Endothelial cell of umbilical vein (primary cell): ENCODE data around the gene KIZ. TPM values are rescaled to one million over a fixed set of nuclear protein-coding genes. Genes with fewer than 3 reads are reported as not detected.

Source experiments
- BruUV-seq: library from RNA; stranded (reverse); fragments of 400-500 nt; replicated peaks from 2 replicates; lab custom pipeline; 2021; lab: Mats Ljungman, UMichigan
- CTCF ChIA-PET: fragments of 300-600, 350-600 bp; sonication (Branson Sonifier 250); formaldehyde crosslinking; loops from one replicate; lab custom pipeline; 2021; ENCODE audit warnings: antibody characterized with exemption, inconsistent platforms; lab: Charles Lee
- POLR2A ChIA-PET: fragments of 300-600, 350-600 bp; sonication (Branson Sonifier 250); formaldehyde crosslinking; loops from one replicate; lab custom pipeline; 2021; ENCODE audit warnings: antibody characterized with exemption, inconsistent platforms; lab: Charles Lee
- DNase-seq: peaks from one replicate; pipeline ENCODE4 v3.0.0-alpha.2; 2011; ENCODE audit warnings: low read depth, low spot score
- FAIRE-seq: peaks from 2 replicates; lab custom pipeline; 2011; peaks lifted over from hg19 to GRCh38; lab: Jason Lieb, UNC
- H2AFZ ChIP-seq: 2 replicates; pipeline ENCODE4 v1.6.0; 2012; ENCODE audit warnings: low read depth, low read length, control low read depth, inconsistent platforms
- H3K27ac ChIP-seq: 2 replicates; pipeline ENCODE4 v1.5.1; 2011; ENCODE audit warnings: low read depth, mild to moderate bottlenecking, control low read depth, low read length, moderate library complexity; ENCODE audit not compliant: insufficient read depth
- H3K27me3 ChIP-seq, 2 experiments: 2 replicates each; pipeline versions ENCODE4 v1.6.0 to v1.6.1; 2011; ENCODE audit warnings: low read length in 2 of 2, mixed read lengths in 1 of 2; ENCODE audit not compliant: control insufficient read depth in 2 of 2, insufficient read depth in 2 of 2
- H3K36me3 ChIP-seq, 2 experiments: 2 replicates in 1 of 2; 3 replicates in 1 of 2; pipeline ENCODE4 v1.5.1; 2011; ENCODE audit warnings: low read length in 2 of 2, mild to moderate bottlenecking in 1 of 2, moderate library complexity in 1 of 2; ENCODE audit not compliant: control insufficient read depth in 2 of 2, insufficient read depth in 2 of 2; ENCODE audit errors: extremely low read depth in 1 of 2
- H3K4me1 ChIP-seq: 3 replicates; pipeline ENCODE4 v1.5.1; 2011; ENCODE audit warnings: mild to moderate bottlenecking, low read length; ENCODE audit not compliant: control insufficient read depth, insufficient read depth; ENCODE audit errors: extremely low read depth
- H3K4me2 ChIP-seq: 2 replicates; pipeline ENCODE4 v1.6.1; 2011; ENCODE audit warnings: low read length, control low read depth, mixed read lengths; ENCODE audit not compliant: insufficient read depth
- H3K4me3 ChIP-seq, 3 experiments: fragments of 200-600 bp in 1 of 3; sonication (generic), shearing (Covaris generic) in 1 of 3; replicated peaks in 1 of 3; 2 replicates each; pipeline ENCODE4 v1.5.1; 2011 to 2016; ENCODE audit warnings: control low read depth in 3 of 3, low read length in 3 of 3, mild to moderate bottlenecking in 2 of 3, inconsistent platforms in 1 of 3, low read depth in 1 of 3, moderate library complexity in 1 of 3; ENCODE audit not compliant: insufficient read depth in 1 of 3
- H3K79me2 ChIP-seq: 2 replicates; pipeline ENCODE4 v1.6.0; 2012; ENCODE audit warnings: low read length, inconsistent platforms; ENCODE audit not compliant: control insufficient read depth, insufficient read depth
- H3K9ac ChIP-seq: replicated peaks from 2 replicates; pipeline ENCODE3; 2011; ENCODE audit warnings: low read length, control low read depth; ENCODE audit not compliant: insufficient read depth; ENCODE audit errors: extremely low read depth
- H3K9me1 ChIP-seq: replicated peaks from 3 replicates; pipeline ENCODE4 v1.6.0; 2011; ENCODE audit warnings: mild to moderate bottlenecking, low read length; ENCODE audit not compliant: control insufficient read depth, insufficient read depth; ENCODE audit errors: extremely low read depth
- H3K9me3 ChIP-seq: replicated peaks from 2 replicates; pipeline ENCODE4 v1.5.1; 2012; ENCODE audit warnings: low read length, inconsistent platforms; ENCODE audit not compliant: control insufficient read depth, insufficient read depth
- H4K20me1 ChIP-seq: replicated peaks from 2 replicates; pipeline ENCODE3; 2011; ENCODE audit warnings: mild to moderate bottlenecking, low read length; ENCODE audit not compliant: control insufficient read depth, insufficient read depth; ENCODE audit errors: extremely low read depth
- EZH2 ChIP-seq: IDR thresholded peaks from 2 replicates; pipeline ENCODE4 v1.6.1; 2012; ENCODE audit warnings: borderline replicate concordance, low read depth, mild to moderate bottlenecking, moderate library complexity, low read length, inconsistent platforms; ENCODE audit not compliant: severe bottlenecking
- dilution Hi-C: fragments of 300-500 bp; cut with MboI; formaldehyde crosslinking; loops from one replicate; pipeline ENCODE4 v1.15.0; 2019; ENCODE audit warnings: low sequenced_read_pairs; ENCODE audit not compliant: extremely low pct_ligation_motif_present
- intact Hi-C: fragments of 100-400 bp; cut with micrococcal nuclease; formaldehyde crosslinking; loops from one replicate; pipeline ENCODE4 v1.10.0; 2022
- polyA plus RNA-seq, 4 experiments: library from polyadenylated mRNA; depleted of rRNA in 3 of 4; stranded (reverse) in 3 of 4; unstranded in 1 of 4; fragments of >200 nt; gene quantifications; 2 replicates each; pipeline versions ENCODE4 v1.2.1 to v1.2.3, GENCODE V29; 2011 to 2012; ENCODE audit warnings: missing spikeins in 1 of 4
- total RNA-seq: library from RNA; stranded (reverse); gene quantifications from 2 replicates; pipeline ENCODE4 v1.2.3, GENCODE V29; 2021
- TF ChIP-seq, protein P1 (sequence below): IDR thresholded peaks from 2 replicates; pipeline ENCODE4 v1.6.1; 2011; ENCODE audit not compliant: insufficient read depth, insufficient read length
- TF ChIP-seq, protein P2 (sequence below), 2 donors: IDR thresholded peaks; 1 replicate in 1 of 2; 2 replicates in 1 of 2; pipeline ENCODE4 v1.5.1; 2011; ENCODE audit warnings: low read length in 2 of 2, mild to moderate bottlenecking in 2 of 2, moderate library complexity in 2 of 2, control low read depth in 1 of 2, inconsistent platforms in 1 of 2, low read depth in 1 of 2; ENCODE audit not compliant: insufficient read depth in 1 of 2; ENCODE audit errors: extremely low read depth in 1 of 2

The KIZ gene
- total and polyA plus RNA-seq, 2 donors (not counting 3 experiments of a cell fraction or from before 2014, with no cell fraction given), result 3.9 to 7.3 TPM

DNA sequence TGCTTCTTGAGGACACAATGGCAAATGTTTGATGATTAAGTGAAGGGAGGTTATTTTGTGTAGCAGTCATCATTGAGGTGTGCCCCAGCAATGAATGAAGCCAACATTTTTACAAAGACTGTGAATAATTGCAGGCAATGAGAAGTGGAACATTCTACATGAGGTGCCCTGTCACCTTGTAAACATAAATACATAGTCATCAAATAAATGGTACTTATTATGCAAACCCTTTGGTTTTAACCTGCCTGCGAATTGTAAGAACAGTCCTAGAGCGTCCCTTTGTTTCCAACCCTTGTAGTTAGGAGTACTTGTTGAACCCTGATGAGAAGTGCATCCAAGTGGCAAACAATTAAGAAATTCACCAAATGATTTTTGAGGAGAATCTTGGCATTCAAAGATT lies 7.1 kb upstream of the KIZ start:
- Histone ChIP-seq H3K9me1 (no peaks in the 10 kb centered on the region), H3K9ac (no peak overlapping the region), H3K4me3 (no peak overlapping the region), H4K20me1 (no peaks in the 10 kb centered on the region), H2AFZ (no peak overlapping the region), H3K79me2 (no peaks in the 10 kb centered on the region), H3K27ac (no peak overlapping the region), H3K27me3 (peaks cover 3 to 6% of the 10 kb centered on the region in 2 experiments), H3K4me1 (no peaks in the 10 kb centered on the region), H3K4me2 (no peak overlapping the region), H3K9me3 (no peaks in the 10 kb centered on the region), H3K36me3 (no peaks in the 10 kb centered on the region)
- BruUV-seq, result no TSS peak
- POLR2A ChIA-PET, result no interaction called here
- intact Hi-C loops (no loop called here), dilution Hi-C loops (no loop called here)
- no peak for FAIRE-seq
- TF ChIP-seq, protein P1, sequence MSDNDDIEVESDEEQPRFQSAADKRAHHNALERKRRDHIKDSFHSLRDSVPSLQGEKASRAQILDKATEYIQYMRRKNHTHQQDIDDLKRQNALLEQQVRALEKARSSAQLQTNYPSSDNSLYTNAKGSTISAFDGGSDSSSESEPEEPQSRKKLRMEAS, result no peak
- TF ChIP-seq, protein P2, sequence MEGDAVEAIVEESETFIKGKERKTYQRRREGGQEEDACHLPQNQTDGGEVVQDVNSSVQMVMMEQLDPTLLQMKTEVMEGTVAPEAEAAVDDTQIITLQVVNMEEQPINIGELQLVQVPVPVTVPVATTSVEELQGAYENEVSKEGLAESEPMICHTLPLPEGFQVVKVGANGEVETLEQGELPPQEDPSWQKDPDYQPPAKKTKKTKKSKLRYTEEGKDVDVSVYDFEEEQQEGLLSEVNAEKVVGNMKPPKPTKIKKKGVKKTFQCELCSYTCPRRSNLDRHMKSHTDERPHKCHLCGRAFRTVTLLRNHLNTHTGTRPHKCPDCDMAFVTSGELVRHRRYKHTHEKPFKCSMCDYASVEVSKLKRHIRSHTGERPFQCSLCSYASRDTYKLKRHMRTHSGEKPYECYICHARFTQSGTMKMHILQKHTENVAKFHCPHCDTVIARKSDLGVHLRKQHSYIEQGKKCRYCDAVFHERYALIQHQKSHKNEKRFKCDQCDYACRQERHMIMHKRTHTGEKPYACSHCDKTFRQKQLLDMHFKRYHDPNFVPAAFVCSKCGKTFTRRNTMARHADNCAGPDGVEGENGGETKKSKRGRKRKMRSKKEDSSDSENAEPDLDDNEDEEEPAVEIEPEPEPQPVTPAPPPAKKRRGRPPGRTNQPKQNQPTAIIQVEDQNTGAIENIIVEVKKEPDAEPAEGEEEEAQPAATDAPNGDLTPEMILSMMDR (IDR thresholded peaks at IDR 0.05; ENCODE audit: extremely low read depth in 1 of 2, insufficient read depth in 1 of 2, low read depth in 1 of 2, low read length in 2 of 2), result no peak
- no peak for TF ChIP-seq EZH2
- no peak for DNase-seq
- CTCF ChIA-PET, result interaction anchor here (0.6 kb wide), 1 partner anchor 378 kb away, joined by 3 read pairs; no protein-coding TSS in a partner anchor

DNA sequence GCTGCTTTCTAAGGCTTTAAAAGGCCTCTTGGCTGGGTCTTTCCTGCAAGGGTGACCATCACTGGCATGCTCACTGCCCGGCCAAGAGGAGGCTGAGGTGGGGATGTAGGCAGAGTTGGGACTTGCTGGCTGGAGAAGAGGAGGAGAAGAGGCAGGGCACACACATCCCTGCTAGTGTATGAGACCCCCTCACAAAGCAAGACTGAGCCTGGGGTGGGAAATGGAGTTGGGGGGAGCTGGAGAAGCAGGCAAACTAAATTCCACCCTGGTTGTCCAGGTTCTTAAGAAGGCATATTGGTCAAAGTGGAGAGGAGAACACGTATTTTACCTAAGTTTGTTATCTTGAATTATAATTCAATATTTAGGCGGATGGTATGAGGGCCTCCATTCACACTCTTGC lies 1.7 kb upstream of the KIZ start:
- intact Hi-C loops (loop anchor here (2.0 to 10.0 kb wide), 4 partner anchors 23 to 271 kb away; partner anchors contain the start of gene NKX2-4), dilution Hi-C loops (no loop called here)
- Histone ChIP-seq H3K4me2 (no peak overlapping the region), H3K27me3 (peaks cover 0 to 4% of the 10 kb centered on the region in 2 experiments), H2AFZ (no peak overlapping the region), H3K9me3 (no peaks in the 10 kb centered on the region), H3K27ac (no peak overlapping the region), H3K36me3 (no peaks in the 10 kb centered on the region), H4K20me1 (no peaks in the 10 kb centered on the region), H3K79me2 (no peaks in the 10 kb centered on the region), H3K9me1 (no peaks in the 10 kb centered on the region), H3K4me1 (peaks cover 13% of the 10 kb centered on the region), H3K4me3 (no peak overlapping the region), H3K9ac (no peak overlapping the region)
- BruUV-seq, result no TSS peak
- TF ChIP-seq, protein P2 (IDR thresholded peaks at IDR 0.05; ENCODE audit: extremely low read depth in 1 of 2, insufficient read depth in 1 of 2, low read depth in 1 of 2, low read length in 2 of 2), result no peak
- ChIA-PET CTCF (no interaction called here), POLR2A (no interaction called here)
- FAIRE-seq (no peak), DNase-seq (no peak)
